MM.1S (cell line): ENCODE results near the gene PLEKHH1.

Experiments used
- EZH2 ChIP-seq: fragments of 300-600 bp; sonication (generic); optimal IDR thresholded peaks from 2 replicates; pipeline ENCODE3; 2017; ENCODE audit warnings: low read depth, mild to moderate bottlenecking, antibody characterized with exemption, low read length, mixed read lengths
- TF ChIP-seq, protein P1 (sequence below): fragments of 300-600 bp; sonication (generic); IDR thresholded peaks from 2 replicates; pipeline ENCODE4 v1.5.1; 2016; ENCODE audit warnings: antibody characterized with exemption, low read length, mixed read lengths

DNA sequence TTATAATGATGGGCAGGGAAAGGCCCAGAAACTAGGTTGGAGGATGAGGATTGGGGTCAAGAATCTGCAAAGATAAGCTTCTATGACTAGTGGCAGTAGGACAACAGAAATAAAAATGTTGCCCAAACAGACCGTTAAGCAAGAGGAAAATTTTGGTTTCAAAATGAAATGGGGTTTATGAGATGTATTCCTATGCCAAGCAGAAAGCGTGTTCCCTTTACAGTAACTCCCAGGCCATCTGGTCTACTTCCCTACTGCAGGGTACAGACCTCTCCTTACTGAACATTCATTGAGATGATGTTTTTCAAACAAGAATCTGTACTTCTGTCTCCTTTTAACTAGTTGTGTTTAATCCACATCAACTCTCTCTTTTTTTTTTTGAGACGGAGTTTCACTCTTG, 24.1 kb upstream of the PLEKHH1 start:
- TF ChIP-seq, protein P1, sequence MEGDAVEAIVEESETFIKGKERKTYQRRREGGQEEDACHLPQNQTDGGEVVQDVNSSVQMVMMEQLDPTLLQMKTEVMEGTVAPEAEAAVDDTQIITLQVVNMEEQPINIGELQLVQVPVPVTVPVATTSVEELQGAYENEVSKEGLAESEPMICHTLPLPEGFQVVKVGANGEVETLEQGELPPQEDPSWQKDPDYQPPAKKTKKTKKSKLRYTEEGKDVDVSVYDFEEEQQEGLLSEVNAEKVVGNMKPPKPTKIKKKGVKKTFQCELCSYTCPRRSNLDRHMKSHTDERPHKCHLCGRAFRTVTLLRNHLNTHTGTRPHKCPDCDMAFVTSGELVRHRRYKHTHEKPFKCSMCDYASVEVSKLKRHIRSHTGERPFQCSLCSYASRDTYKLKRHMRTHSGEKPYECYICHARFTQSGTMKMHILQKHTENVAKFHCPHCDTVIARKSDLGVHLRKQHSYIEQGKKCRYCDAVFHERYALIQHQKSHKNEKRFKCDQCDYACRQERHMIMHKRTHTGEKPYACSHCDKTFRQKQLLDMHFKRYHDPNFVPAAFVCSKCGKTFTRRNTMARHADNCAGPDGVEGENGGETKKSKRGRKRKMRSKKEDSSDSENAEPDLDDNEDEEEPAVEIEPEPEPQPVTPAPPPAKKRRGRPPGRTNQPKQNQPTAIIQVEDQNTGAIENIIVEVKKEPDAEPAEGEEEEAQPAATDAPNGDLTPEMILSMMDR: no peak
- no peak for TF ChIP-seq EZH2
